Mucosa of rectum (tissue), 2 donors: ENCODE data around the gene FANCL.
"Not testable (repeated sequence)": the region's sequence is repeated elsewhere in the genome, so short reads cannot be mapped to it uniquely, and the experiment has no call there.

Experiments used
- H3K27ac ChIP-seq, 2 donors: one replicate each; pipeline ENCODE4 v1.7.0; 2013; ENCODE audit warnings: inconsistent platforms in 2 of 2, low read depth in 2 of 2, low read length in 2 of 2
- H3K27me3 ChIP-seq, 2 donors: one replicate each; pipeline ENCODE4 v1.7.0; 2013; ENCODE audit warnings: low read length in 2 of 2; ENCODE audit not compliant: control insufficient read depth in 2 of 2, insufficient read depth in 2 of 2
- H3K36me3 ChIP-seq, 2 donors: one replicate each; pipeline ENCODE4 v1.7.0; 2013; ENCODE audit warnings: low read length in 2 of 2; ENCODE audit not compliant: control insufficient read depth in 2 of 2, insufficient read depth in 2 of 2
- H3K4me1 ChIP-seq, 2 donors: one replicate each; pipeline ENCODE4 v1.7.0; 2013; ENCODE audit warnings: low read length in 2 of 2, mild to moderate bottlenecking in 1 of 2; ENCODE audit not compliant: control insufficient read depth in 2 of 2, insufficient read depth in 2 of 2
- H3K4me3 ChIP-seq, 2 donors: one replicate each; pipeline ENCODE4 v1.7.0; 2013; ENCODE audit warnings: low read length in 2 of 2
- H3K9ac ChIP-seq, 2 donors: one replicate each; pipeline ENCODE4 v1.7.0; 2013; ENCODE audit warnings: low read length in 2 of 2, low read depth in 1 of 2, mild to moderate bottlenecking in 1 of 2
- H3K9me3 ChIP-seq, 2 donors: one replicate each; pipeline ENCODE4 v1.7.0; 2013; ENCODE audit warnings: low read length in 2 of 2; ENCODE audit not compliant: control insufficient read depth in 2 of 2
- donor health status: healthy.
- donor health status: Normal muscosa, but diverticular disease.

Gene FANCL

DNA sequence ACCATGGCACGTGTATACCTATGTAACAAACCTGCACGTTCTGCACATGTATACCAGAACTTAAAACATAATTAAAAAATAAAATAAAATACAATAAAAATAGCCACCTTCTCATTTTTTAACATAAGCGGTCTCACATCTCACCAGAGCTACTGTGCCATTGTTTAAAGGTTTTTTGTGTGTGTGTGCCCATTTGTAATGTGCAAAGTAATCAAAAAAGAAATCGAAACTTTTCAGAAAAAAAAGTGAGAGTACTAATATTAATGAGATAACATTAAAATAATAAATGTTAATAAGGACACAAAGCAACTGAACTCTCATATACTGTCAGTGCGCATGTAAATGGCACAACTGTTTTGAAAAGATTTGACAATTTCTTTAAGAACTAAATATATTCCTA lies 60.5 kb downstream of the FANCL start:
- Histone ChIP-seq H3K9me3 (no peaks in the 10 kb centered on the region), H3K27me3 (no peaks in the 10 kb centered on the region), H3K27ac (no peak overlapping the region), H3K36me3 (no peaks in the 10 kb centered on the region), H3K4me3 (no peak overlapping the region), H3K4me1 (no peaks in the 10 kb centered on the region), H3K9ac (no peak overlapping the region)

GRCh38 chr2:58180175-58180574 lies 61.0 kb downstream of the FANCL start:
- not testable (repeated sequence) for H3K9me3 ChIP-seq, H3K36me3 ChIP-seq, H3K27ac ChIP-seq, H3K9ac ChIP-seq, H3K27me3 ChIP-seq, H3K4me1 ChIP-seq, H3K4me3 ChIP-seq

GRCh38 chr2:58177187-58177586 lies 63.9 kb downstream of the FANCL start:
- not testable (repeated sequence) for H3K9me3 ChIP-seq, H3K4me1 ChIP-seq, H3K9ac ChIP-seq, H3K36me3 ChIP-seq, H3K27me3 ChIP-seq, H3K27ac ChIP-seq, H3K4me3 ChIP-seq

DNA sequence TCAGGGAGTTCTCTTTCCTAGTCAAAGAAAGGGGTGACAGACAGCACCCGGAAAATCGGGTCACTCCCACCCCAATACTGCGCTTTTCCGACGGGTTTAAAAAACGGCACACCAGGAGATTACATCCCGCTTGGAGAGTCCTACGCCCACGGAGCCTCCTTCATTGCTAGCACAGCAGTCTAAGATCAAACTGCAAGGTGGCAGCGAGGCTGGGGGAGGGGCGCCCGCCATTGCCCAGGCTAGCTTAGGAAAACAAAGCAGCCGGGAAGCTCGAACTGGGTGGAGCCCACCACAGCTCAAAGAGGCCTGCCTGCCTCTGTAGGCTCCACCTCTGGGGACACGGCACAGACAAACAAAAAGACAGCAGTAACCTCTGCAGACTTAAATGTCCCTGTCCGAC lies 69.3 kb downstream of the FANCL start:
- H3K27me3 ChIP-seq, H3K9me3 ChIP-seq, H3K4me1 ChIP-seq, H3K36me3 ChIP-seq, H3K4me3 ChIP-seq, H3K27ac ChIP-seq, H3K9ac ChIP-seq: not testable (repeated sequence)

DNA sequence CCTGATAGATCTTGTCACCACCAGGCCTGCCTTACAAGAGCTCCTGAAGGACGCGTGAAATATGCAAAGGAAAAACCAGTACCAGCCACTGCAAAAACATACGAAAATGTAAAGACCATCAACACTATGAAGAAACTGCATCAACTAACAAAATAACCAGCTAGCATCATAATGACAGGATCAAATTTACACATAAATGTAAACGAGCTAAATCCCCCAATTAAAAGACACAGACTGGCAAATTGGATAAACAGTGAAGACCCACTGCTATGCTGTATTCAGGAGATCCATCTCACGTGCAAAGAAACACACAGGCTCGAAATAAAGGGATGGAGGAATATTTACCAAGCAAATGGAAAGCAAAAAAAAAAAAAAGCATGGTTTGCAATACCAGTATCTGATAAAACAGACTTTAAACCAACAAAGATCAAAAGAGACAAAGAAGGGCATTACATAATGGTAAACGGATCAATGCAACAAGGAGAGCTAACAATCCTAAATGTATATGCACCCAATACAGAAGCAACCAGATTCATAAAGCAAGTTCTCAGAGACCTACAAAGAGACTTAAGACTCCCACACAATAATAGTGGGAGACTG lies 70.7 kb downstream of the FANCL start:
- H3K27me3 ChIP-seq, H3K4me3 ChIP-seq, H3K27ac ChIP-seq, H3K9ac ChIP-seq, H3K36me3 ChIP-seq, H3K9me3 ChIP-seq, H3K4me1 ChIP-seq: not testable (repeated sequence)

GRCh38 chr2:58169845-58170244 lies 71.3 kb downstream of the FANCL start:
- H3K4me3 ChIP-seq, H3K4me1 ChIP-seq, H3K9ac ChIP-seq, H3K27me3 ChIP-seq, H3K9me3 ChIP-seq, H3K36me3 ChIP-seq, H3K27ac ChIP-seq: not testable (repeated sequence)

DNA sequence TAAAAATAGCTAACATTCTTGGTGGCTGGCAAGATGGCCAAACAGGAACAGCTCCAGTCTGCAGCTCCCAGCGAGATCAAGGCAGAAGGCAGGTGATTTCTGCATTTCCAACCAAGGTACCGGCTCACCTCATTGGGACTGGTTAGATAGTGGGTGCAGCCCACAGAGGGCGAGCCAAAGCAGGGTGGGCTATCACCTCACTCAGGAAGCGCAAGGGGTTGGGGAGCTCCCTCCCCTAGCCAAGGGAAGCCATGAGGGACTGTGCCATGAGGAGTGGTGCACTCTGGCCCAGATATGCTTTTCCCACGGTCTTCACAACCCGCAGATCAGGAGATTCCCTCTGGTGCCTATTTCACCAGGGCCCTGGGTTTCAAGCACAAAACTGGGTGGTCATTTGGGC lies 73.0 kb downstream of the FANCL start:
- H3K36me3 ChIP-seq, H3K4me1 ChIP-seq, H3K27ac ChIP-seq, H3K9me3 ChIP-seq, H3K4me3 ChIP-seq, H3K9ac ChIP-seq, H3K27me3 ChIP-seq: not testable (repeated sequence)

DNA sequence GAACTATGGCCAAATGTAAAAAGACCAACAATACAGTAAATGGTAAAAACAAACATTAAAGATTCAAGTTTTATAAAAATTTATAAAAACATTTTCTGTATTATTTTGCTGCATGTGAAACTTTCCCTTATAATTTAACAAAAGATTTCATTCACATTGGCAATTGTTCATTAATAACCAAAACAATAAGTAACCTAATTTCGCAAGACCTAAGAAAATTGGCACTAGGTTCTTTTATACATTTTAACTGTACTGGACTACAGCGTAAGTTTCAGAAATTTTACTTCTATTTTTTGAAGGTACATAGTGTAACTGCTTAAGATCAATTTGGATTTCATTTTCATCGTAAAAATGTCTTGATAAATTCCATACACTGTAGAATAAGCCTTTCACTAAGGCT lies 77.2 kb downstream of the FANCL start:
- no peak overlapping the region for H3K27ac ChIP-seq
- H3K36me3 ChIP-seq = peaks cover 15 to 18% of the 10 kb centered on the region in 2 donors
- no peaks in the 10 kb centered on the region for H3K27me3 ChIP-seq

GRCh38 chr2:58158481-58158880 lies 82.6 kb downstream of the FANCL start:
- Histone ChIP-seq H3K27ac (no peak overlapping the region), H3K4me3 (no peak overlapping the region), H3K9me3 (no peaks in the 10 kb centered on the region), H3K36me3 (peaks cover 18 to 25% of the 10 kb centered on the region in 2 donors), H3K4me1 (no peaks in the 10 kb centered on the region), H3K9ac (no peak overlapping the region), H3K27me3 (no peaks in the 10 kb centered on the region)

More for the DNA sequence above, 77.2 kb downstream of the FANCL start:
- Histone ChIP-seq H3K9me3 (no peaks in the 10 kb centered on the region), H3K4me1 (no peaks in the 10 kb centered on the region), H3K4me3 (no peak overlapping the region), H3K9ac (no peak overlapping the region)

GRCh38 chr2:58157754-58158153 lies 83.4 kb downstream of the FANCL start:
- Histone ChIP-seq H3K36me3 (peaks cover 18 to 25% of the 10 kb centered on the region in 2 donors), H3K9ac (no peak overlapping the region), H3K27ac (no peak overlapping the region), H3K9me3 (no peaks in the 10 kb centered on the region), H3K4me1 (no peaks in the 10 kb centered on the region), H3K4me3 (no peak overlapping the region), H3K27me3 (no peaks in the 10 kb centered on the region)

DNA sequence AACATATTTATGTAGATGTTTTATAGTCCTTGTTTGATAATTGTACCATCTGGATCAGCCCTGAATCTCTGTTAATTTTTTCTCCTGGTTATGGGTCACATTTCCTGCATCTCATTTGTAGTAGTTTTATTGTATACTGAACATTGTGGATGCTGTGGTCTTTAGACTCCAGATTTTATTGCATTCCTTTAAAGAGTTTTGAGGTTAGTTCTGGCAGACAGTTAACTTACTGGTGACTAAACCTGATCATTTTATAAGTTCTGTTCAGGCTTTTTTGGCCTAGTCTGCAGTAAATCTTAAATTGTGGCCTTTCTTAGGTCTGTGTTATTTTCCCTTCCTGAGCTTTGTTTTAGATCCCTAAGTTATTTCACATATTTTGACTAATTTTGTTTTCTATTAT lies 84.3 kb downstream of the FANCL start:
- H3K9ac ChIP-seq = no peak overlapping the region
- H3K4me1 ChIP-seq = no peaks in the 10 kb centered on the region
- H3K36me3 ChIP-seq = peaks cover 18 to 25% of the 10 kb centered on the region in 2 donors
- H3K27me3 ChIP-seq = no peaks in the 10 kb centered on the region
- H3K4me3 ChIP-seq = no peak overlapping the region
- H3K27ac ChIP-seq = no peak overlapping the region
- no peaks in the 10 kb centered on the region for H3K9me3 ChIP-seq
